HepG2 (cell line): ENCODE measurements around the gene EPM2A. TPM values are rescaled to one million over a fixed set of nuclear protein-coding genes. Genes with fewer than 3 reads are reported as not detected.

Source experiments
- ARID4A ChIP-seq: sonication (generic); formaldehyde crosslinking; IDR thresholded peaks from 2 replicates; pipeline ENCODE4 v1.5.0; 2020; ENCODE audit warnings: mild to moderate bottlenecking, missing genetic modification reagents, borderline replicate concordance
- BCLAF1 ChIP-seq: fragments of 450-650 bp; IDR thresholded peaks from 2 replicates; pipeline ENCODE4 v1.6.1; 2017; ENCODE audit warnings: mild to moderate bottlenecking
- BRCA1 ChIP-seq: sonication (generic); formaldehyde crosslinking; IDR thresholded peaks from 2 replicates; pipeline ENCODE4 v1.4.0; 2020; ENCODE audit warnings: missing genetic modification reagents
- CSRNP2 ChIP-seq: sonication (generic); formaldehyde crosslinking; conservative IDR thresholded peaks from 2 replicates; pipeline ENCODE4 v1.8.0; 2022; ENCODE audit warnings: low read depth, missing genetic modification reagents
- GABPA ChIP-seq, 2 experiments: IDR thresholded peaks; 2 replicates each; pipeline ENCODE4 v1.6.1; 2011 to 2016; ENCODE audit warnings: low read depth in 2 of 2, low read length in 1 of 2, missing biosample characterization in 1 of 2, missing genetic modification characterization in 1 of 2
- KLF12 ChIP-seq: sonication (generic); formaldehyde crosslinking; IDR thresholded peaks from 2 replicates; pipeline ENCODE4 v1.4.0; 2020; ENCODE audit warnings: missing genetic modification reagents, borderline replicate concordance
- PITX1 ChIP-seq: sonication (generic); formaldehyde crosslinking; IDR thresholded peaks from 2 replicates; pipeline ENCODE4 v1.5.1; 2020; ENCODE audit warnings: mild to moderate bottlenecking, missing genetic modification reagents
- PRDM15 ChIP-seq: sonication (generic); formaldehyde crosslinking; IDR thresholded peaks from 2 replicates; pipeline ENCODE4 v1.4.0; 2020; ENCODE audit warnings: missing genetic modification reagents
- PTBP1 ChIP-seq: fragments of 200-400 bp; formaldehyde crosslinking; IDR thresholded peaks from 2 replicates; pipeline ENCODE4 v1.6.1; 2018; ENCODE audit warnings: low read length, low read depth; ENCODE audit not compliant: poor library complexity, severe bottlenecking
- SATB2 ChIP-seq: sonication (generic); formaldehyde crosslinking; IDR thresholded peaks from 2 replicates; pipeline ENCODE4 v1.5.0; 2020; ENCODE audit warnings: missing genetic modification reagents
- SNRNP70 ChIP-seq: fragments of 200-400 bp; formaldehyde crosslinking; IDR thresholded peaks from 2 replicates; pipeline ENCODE4 v1.6.1; 2017; ENCODE audit warnings: mild to moderate bottlenecking, low read depth, low read length, moderate library complexity
- WIZ ChIP-seq: sonication (generic); formaldehyde crosslinking; IDR thresholded peaks from 2 replicates; pipeline ENCODE4 v1.5.1; 2020; ENCODE audit warnings: mild to moderate bottlenecking, missing genetic modification reagents
- XRCC5 ChIP-seq: fragments of 200-400 bp; formaldehyde crosslinking; optimal IDR thresholded peaks from 2 replicates; pipeline ENCODE3; 2017; ENCODE audit warnings: mild to moderate bottlenecking, low read length
- ZNF598 ChIP-seq: sonication (generic); formaldehyde crosslinking; IDR thresholded peaks from 2 replicates; pipeline ENCODE4 v1.5.1; 2020; ENCODE audit warnings: mild to moderate bottlenecking, missing genetic modification reagents, borderline replicate concordance
- polyA plus RNA-seq, 8 experiments: library from polyadenylated mRNA; depleted of rRNA in 3 of 8; stranded (reverse) in 7 of 8; unstranded in 1 of 8; fragments of >200 nt; fragmentation: Illumina TruSeq in 4 of 8; extraction: Trizol in 4 of 8; gene quantifications; 2 replicates each; pipeline versions ENCODE4 v1.2.1 to v1.2.3, GENCODE V29; 2011 to 2016; ENCODE audit warnings: low read depth in 4 of 8, missing spikeins in 1 of 8, mixed read lengths in 1 of 8; ENCODE audit not compliant: insufficient read depth in 1 of 8
- total RNA-seq, 5 experiments: library from RNA; depleted of rRNA; stranded (reverse); fragments of >200 nt; fragmentation: Illumina TruSeq; extraction: Trizol; gene quantifications; 2 replicates each; pipeline ENCODE4 v1.2.3, GENCODE V29; 2016; ENCODE audit warnings: low read depth in 1 of 5

Gene EPM2A
- total and polyA plus RNA-seq, 2 of the 13 experiments (the other 11 are each of a cell fraction or from before 2014, with no cell fraction given) = 4.6 to 9.2 TPM

- TF ChIP-seq WIZ (CRISPR knock-in tag) = peak; percentile 97
- peak; percentile 52 for TF ChIP-seq PTBP1
- TF ChIP-seq BCLAF1 = no peak
- peak; percentile 71; the same call in 1 of the 2 replicates for TF ChIP-seq PITX1 (CRISPR knock-in tag)
- TF ChIP-seq KLF12 (CRISPR knock-in tag) = peak; percentile 87; the same call in 1 of the 2 replicates
- TF ChIP-seq PRDM15 (CRISPR knock-in tag) = peak; percentile 86; the same call in 1 of the 2 replicates
- TF ChIP-seq BRCA1 (CRISPR knock-in tag) = peak; percentile 89; the same call in 1 of the 2 replicates
- TF ChIP-seq CSRNP2 (CRISPR knock-in tag) = peak; percentile 97
- no peak for TF ChIP-seq ZNF598 (CRISPR knock-in tag)
- TF ChIP-seq XRCC5 = peak; percentile 33
- TF ChIP-seq SNRNP70 = no peak
- TF ChIP-seq ARID4A (CRISPR knock-in tag) = peak; percentile 62; the same call in 1 of the 2 replicates
- TF ChIP-seq GABPA (IDR thresholded peaks at IDR 0.05; ENCODE audit: low read depth, low read length) = peak; percentile 45; the same call in 1 of the 2 replicates
- no peak for TF ChIP-seq GABPA (CRISPR knock-in tag; IDR thresholded peaks at IDR 0.05; ENCODE audit: low read depth)
- TF ChIP-seq SATB2 (CRISPR knock-in tag) = peak; percentile 99
Measured at GRCh38 chr6:145735356-145736165, at the start of gene EPM2A (continued).
